Amygdala (tissue), 56 donors: ENCODE data around the gene OGFOD3.
"Not testable (repeated sequence)": the region's sequence is repeated elsewhere in the genome, so short reads cannot be mapped to it uniquely, and the experiment has no call there.

Experiments used
- DNase-seq, 56 donors: peaks; one replicate each; lab custom pipeline; 2025; lab: John Stamatoyannopoulos, UW

The OGFOD3 gene

DNA sequence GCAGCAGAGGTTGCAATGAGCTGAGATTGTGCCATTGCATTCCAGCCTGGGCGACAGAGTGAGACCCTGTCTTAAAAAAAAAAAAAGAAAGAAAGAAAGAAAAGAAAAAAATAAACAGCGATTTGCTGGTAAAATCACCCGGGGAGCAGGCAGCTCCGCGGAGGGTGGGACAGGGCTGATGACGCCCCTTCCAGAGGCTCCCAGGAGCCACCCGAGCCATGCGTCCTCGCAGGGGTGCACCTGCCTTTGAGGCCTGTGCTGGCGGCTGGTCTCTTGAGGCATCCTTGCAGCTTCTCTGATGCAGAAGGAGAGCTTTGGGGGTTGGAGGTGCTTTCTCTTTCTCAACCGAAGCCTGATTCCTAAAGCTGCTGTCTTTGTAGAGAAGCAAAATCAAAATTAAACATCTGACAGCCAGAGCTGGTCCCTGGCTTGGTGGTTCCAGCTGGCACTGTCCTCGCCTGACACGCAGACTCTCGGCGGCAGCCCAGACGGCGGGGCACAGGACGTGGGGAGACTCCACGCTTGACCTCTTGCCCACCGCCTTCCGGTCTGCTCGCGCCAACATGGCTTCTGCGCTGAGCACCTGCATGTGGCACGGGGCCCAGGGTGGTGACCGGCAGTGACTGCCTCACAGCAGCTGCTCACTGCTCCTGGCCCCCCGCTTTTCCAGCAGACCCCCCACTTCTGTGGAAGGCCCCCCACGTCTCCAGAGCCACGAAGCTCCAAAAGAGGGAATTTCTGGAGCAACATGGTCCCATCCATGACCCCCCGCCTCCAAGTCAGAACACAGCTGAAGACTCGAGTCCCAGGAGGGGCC lies 40.3 kb downstream of the OGFOD3 start:
- no peak for DNase-seq

DNA sequence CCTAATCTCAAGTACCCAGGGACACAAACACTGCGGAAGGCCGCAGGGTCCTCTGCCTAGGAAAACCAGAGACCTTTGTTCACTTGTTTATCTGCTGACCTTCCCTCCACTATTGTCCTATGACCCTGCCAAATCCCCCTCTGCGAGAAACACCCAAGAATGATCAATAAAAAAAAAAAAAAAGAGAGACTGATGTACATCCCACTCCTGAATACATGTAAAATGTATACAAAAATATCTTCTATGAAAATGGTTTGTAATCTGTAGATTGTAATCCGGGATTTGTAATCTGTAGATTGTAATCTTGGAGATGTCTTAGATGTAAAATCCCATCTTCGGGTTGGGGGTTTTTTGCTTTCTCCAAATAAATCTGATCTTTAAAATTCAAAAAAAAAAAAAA lies 41.1 kb downstream of the OGFOD3 start:
- DNase-seq = not testable (repeated sequence)

DNA sequence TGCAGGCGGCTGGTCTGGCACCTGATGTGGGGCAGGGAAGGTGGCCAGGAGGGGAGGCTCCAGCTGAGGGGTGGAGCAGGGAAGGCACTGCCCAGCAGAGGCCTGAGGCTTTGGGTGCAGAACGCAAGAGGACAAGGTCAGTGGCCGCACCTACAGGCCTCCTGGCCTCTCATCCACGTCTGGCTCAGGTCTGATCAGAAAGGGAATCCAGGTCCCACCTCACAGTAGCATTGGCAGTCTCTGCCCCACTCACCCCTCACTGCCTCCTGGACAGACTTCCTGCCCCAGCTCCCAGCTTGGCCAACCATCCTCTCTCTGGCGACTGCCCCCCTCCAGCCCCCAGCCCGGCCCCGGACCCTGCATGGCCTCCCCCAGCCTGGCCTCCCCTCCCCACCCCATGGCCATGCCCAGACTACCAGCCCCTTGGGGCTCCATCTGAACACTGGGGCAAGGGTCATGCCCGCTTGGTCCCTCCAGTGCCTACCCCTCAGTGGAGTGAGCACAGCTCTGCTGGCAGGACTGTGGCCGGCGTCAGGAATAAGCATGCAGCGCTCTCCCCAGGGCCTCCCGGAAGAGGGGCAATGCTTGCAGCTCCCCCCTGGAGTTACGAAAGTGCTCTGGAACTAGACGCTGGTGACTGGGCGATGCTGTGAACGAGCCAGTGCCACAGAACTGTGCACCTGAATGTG lies 42.2 kb downstream of the OGFOD3 start:
- DNase-seq = no peak

DNA sequence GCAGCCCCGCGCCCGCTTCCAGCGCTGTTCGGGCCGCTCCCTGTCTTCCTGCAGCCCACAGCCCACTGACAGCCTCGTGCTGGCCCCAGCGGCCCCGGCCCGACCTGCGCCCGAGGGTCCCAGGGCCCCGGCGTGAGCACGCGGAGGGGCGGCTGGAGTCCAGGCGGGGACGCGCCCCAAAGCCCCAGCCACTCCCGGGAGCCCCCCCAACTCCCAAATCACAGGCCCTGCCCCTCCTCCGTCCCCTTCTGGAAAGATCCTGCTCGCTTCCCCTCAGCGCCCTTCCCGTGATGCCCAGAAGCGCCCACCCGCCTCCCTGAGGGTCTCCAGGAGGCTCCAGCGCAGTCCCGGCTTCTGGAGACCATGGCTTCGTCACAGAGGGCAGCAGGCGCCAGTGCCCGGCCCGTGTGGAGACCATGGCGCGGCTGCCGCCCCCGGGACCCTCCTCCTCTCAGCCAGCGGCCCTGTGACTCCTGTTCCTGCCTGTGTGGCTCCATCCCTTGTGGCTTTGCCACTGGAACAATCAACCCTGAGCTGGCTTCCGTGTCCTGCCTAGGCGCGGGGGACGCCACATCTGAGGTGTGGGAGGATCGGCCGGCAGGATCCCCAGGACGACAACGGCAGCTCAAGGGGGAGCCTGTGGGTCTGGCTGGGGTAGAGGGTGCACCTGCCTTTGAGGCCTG lies 42.9 kb downstream of the OGFOD3 start:
- no peak for DNase-seq

DNA sequence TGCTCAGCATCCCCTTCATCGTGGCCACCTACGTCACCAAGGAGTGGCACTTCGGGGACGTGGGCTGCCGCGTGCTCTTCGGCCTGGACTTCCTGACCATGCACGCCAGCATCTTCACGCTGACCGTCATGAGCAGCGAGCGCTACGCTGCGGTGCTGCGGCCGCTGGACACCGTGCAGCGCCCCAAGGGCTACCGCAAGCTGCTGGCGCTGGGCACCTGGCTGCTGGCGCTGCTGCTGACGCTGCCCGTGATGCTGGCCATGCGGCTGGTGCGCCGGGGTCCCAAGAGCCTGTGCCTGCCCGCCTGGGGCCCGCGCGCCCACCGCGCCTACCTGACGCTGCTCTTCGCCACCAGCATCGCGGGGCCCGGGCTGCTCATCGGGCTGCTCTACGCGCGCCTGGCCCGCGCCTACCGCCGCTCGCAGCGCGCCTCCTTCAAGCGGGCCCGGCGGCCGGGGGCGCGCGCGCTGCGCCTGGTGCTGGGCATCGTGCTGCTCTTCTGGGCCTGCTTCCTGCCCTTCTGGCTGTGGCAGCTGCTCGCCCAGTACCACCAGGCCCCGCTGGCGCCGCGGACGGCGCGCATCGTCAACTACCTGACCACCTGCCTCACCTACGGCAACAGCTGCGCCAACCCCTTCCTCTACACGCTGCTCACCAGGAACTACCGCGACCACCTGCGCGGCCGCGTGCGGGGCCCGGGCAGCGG lies 43.6 kb downstream of the OGFOD3 start:
- no peak for DNase-seq

DNA sequence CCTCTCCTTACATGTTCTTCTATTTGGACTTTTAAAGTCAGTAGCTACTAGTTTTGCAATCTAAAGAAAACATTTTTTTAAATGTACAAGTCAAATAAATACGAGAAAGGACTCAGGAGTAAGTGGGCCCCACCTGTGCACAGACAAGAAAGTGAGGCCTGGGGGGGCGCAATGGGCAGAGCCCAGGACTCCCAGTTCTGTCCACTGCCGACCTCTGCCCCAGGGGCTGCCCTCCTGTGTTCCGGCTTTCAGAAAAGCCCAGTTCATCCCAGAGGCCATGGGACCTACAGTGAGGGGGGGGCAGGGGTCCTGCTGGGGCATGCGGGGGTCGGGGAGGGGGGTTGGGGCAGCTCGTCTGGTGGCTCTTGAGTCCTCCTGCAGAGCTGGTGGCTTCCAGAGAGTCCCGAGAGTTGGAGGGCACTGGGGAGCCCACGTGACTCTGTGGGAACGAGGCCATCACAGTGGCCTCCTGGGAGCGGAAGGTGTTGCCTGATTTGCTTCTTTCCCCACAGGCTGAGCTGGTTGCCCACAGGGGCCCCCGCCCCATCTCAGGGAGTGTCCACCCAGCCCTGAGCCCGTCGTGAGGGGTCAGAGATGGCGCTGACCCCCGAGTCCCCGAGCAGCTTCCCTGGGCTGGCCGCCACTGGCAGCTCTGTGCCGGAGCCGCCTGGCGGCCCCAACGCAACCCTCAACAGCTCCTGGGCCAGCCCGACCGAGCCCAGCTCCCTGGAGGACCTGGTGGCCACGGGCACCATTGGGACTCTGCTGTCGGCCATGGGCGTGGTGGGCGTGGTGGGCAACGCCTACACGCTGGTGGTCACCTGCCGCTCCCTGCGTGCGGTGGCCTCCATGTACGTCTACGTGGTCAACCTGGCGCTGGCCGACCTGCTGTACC lies 44.4 kb downstream of the OGFOD3 start:
- DNase-seq = no peak

DNA sequence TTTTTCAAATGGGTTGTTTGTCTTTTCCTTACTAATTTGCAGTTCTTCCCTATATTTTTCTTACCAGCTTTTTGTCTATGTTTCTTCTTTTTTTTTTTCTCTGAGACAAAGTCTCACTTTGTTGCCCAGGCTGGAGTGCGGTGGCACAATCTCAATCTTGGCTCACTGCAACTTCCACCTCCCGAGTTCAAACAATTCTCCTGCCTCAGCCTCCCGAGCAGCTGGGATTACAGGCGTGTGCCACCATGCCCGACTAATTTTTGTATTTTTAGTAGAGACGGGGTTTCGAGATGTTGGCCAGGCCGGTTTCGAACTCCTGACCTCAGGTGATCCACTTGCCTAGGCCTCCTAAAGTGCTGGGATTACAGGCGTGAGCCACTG lies 45.3 kb downstream of the OGFOD3 start:
- DNase-seq = not testable (repeated sequence)

DNA sequence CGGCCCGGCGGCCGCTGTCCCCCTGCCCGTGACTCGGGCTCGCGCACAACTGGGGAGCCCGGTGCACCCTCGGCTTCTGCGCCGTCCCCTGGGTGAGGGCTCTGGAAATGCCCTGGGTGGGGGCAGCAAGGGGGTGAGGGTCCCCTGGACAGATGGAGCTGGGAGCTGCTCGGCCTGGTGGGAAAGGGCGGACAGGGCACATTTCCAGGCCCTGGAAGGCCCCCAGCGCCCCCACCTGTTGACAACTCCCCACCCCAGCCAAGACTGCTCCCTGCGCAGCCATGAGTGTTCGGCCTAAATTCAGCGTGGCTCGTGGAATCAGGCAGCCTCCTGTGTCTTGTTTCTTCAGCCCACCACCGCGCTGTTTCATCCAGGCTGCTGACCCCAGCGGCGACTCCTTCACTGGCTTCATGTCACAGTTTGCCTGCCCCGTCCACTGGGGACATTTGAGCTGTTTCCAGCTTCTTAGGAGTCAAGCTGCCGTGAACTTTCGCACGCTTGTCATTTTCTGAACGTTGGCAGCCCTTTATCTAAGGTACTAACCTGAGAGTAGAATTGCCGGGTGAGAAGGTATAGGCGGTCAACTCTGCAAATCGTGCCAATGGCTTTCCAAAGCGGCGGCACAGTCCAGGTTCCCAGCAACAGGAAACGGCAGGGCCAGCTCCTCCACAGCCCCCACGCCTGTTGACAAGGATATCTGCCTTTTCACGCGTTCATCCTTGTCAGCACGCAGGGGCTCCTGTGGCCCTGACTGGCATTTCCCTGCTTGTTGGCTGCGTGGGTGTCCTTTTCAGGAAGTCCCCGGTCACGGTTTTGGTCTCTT lies 45.9 kb downstream of the OGFOD3 start:
- DNase-seq = no peak

DNA sequence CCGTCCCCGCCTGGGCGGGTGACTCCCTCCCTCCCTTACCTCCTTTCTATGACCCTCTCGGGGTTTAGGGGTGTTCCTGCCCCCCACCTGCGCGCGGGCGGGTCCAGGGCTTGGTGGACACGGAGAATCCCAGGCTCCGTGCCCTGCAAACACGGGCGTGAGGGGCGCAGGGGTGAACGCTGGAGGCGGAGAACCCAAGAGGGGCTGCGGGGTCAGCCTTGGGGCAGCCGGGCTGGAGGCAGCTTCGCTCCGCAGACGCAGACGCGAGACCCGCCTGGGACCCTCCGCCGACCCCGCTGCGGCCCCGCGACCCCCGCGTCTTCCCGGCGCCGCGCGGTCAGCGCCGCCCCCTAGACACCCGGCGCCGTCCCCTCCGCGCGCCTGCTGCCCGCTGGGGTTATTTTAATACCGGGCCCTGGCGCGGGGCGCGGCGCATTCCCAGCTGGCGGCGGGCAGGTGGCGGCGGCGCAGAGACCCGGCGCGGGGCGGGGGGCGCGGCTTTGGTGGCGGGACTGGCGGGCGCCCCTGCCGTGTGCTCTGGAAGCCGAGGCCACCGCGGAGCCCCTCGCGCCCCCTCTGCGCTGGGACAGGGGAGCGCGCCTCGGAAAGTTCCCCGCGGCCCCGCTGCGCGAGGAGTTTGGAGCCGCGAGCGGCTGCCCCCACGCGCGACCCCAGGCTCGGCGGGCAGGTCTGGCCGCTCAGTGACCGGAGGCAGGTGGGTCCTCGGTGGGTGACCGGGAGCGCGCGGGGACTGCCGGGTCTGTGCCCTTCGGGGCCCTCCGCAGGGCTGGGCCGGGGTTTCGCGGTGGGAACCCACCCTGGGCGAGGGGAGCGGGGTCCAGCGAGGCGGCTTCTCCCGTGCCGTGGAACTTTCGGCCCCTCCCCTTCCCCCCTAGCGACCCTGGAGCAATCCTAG lies 46.8 kb downstream of the OGFOD3 start, which contains the start of gene UTS2R:
TSS of gene UTS2R (plus strand) at position 433 of the 916 bp plus-strand sequence. CDS start 2,560 bp downstream, outside the sequence.
- no peak for DNase-seq

GRCh38 chr17:82370471-82371332 lies 47.7 kb downstream of the OGFOD3 start:
- no peak for DNase-seq

- no peak for DNase-seq
These were observed 49.2 kb downstream of the OGFOD3 start for GRCh38 chr17:82369211-82369610.

GRCh38 chr17:82367724-82368524 lies 50.5 kb downstream of the OGFOD3 start:
- no peak for DNase-seq

GRCh38 chr17:82366749-82367148 lies 51.6 kb downstream of the OGFOD3 start:
- no peak for DNase-seq

DNA sequence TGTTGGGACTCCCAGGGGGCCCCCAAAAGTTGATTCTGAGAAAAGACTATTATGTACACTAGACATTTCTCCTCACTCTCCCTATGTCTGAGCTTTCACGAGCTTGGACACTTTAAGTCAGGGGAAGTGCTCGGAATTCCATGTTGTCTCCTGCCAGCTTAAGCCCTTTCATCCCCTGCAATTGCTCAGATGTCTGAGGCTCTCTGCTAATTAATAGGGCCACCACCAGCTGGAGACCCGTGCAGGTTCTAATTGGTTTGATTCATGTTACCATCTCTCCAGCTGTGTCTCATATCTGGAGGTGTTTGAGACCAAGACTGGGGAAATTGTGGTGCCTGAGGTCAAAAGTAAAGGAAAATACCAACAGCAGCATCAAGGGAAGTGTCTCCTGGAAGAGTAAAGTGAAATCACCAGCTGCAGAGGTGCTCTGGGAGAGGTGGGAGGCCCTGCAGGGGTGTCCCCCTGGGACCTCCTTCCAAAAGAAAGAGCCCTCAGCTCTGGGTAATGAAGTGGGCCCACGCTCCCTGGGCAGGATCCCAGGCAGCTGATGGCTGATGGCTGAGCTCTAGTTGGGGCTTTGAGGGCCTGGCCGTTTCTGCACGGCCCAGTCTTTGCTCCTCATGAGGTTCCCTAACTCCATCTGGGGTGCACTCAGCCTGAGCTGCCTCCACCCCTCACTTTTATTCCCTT lies 52.6 kb downstream of the OGFOD3 start:
- no peak for DNase-seq
